ENCODE measurements around the gene TNFAIP8L3. TPM values are rescaled to one million over a fixed set of nuclear protein-coding genes. Genes with fewer than 3 reads are reported as not detected.

Gene TNFAIP8L3
- total RNA-seq, 4 donors from 2014 or later = 3.2 to 5.8 (median 4.0) TPM

GRCh38 chr15:51074926-51075325 is 19.8 kb downstream of the TNFAIP8L3 start:
- DNase-seq = no peak
- no peaks in the 10 kb centered on the region for H3K4me1 ChIP-seq
- no peak overlapping the region for H3K27ac ChIP-seq
- no peaks in the 10 kb centered on the region for H3K36me3 ChIP-seq
- H3K9me3 ChIP-seq = no peaks in the 10 kb centered on the region
- no peaks in the 10 kb centered on the region for H3K27me3 ChIP-seq
- no peak overlapping the region for H3K4me3 ChIP-seq
- TF ChIP-seq, protein P1, sequence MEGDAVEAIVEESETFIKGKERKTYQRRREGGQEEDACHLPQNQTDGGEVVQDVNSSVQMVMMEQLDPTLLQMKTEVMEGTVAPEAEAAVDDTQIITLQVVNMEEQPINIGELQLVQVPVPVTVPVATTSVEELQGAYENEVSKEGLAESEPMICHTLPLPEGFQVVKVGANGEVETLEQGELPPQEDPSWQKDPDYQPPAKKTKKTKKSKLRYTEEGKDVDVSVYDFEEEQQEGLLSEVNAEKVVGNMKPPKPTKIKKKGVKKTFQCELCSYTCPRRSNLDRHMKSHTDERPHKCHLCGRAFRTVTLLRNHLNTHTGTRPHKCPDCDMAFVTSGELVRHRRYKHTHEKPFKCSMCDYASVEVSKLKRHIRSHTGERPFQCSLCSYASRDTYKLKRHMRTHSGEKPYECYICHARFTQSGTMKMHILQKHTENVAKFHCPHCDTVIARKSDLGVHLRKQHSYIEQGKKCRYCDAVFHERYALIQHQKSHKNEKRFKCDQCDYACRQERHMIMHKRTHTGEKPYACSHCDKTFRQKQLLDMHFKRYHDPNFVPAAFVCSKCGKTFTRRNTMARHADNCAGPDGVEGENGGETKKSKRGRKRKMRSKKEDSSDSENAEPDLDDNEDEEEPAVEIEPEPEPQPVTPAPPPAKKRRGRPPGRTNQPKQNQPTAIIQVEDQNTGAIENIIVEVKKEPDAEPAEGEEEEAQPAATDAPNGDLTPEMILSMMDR (IDR thresholded peaks at IDR 0.05) = no peak
- no peak for TF ChIP-seq POLR2A (IDR thresholded peaks at IDR 0.05)

- no peaks in the 10 kb centered on the region for H3K4me1 ChIP-seq
- DNase-seq = no peak
These were observed 23.1 kb downstream of the TNFAIP8L3 start for GRCh38 chr15:51071578-51071977.

GRCh38 chr15:51069983-51070382 is 24.7 kb downstream of the TNFAIP8L3 start:
- no peak overlapping the region for H3K4me3 ChIP-seq
- no peaks in the 10 kb centered on the region for H3K27me3 ChIP-seq
- no peaks in the 10 kb centered on the region for H3K36me3 ChIP-seq
- DNase-seq = no peak
- TF ChIP-seq, protein P1 (IDR thresholded peaks at IDR 0.05) = no peak
- TF ChIP-seq POLR2A (IDR thresholded peaks at IDR 0.05) = no peak
- no peaks in the 10 kb centered on the region for H3K9me3 ChIP-seq
- no peaks in the 10 kb centered on the region for H3K4me1 ChIP-seq
- H3K27ac ChIP-seq = no peak overlapping the region

More at GRCh38 chr15:51071578-51071977, 23.1 kb downstream of the TNFAIP8L3 start:
- H3K9me3 ChIP-seq = no peaks in the 10 kb centered on the region
- no peak overlapping the region for H3K27ac ChIP-seq
- no peak overlapping the region for H3K4me3 ChIP-seq
- no peaks in the 10 kb centered on the region for H3K27me3 ChIP-seq
- TF ChIP-seq, protein P1 (IDR thresholded peaks at IDR 0.05) = no peak
- TF ChIP-seq POLR2A (IDR thresholded peaks at IDR 0.05) = no peak
- no peaks in the 10 kb centered on the region for H3K36me3 ChIP-seq

- TF ChIP-seq POLR2A (IDR thresholded peaks at IDR 0.05) = no peak
- TF ChIP-seq, protein P1 (IDR thresholded peaks at IDR 0.05) = no peak
- Histone ChIP-seq H3K27me3 (no peaks in the 10 kb centered on the region), H3K27ac (peak overlapping the region in 3 of 4 donors; percentile 6 to 27 (median 19)), H3K4me3 (no peak overlapping the region), H3K36me3 (no peaks in the 10 kb centered on the region), H3K4me1 (no peaks in the 10 kb centered on the region), H3K9me3 (no peaks in the 10 kb centered on the region)
- no peak for DNase-seq
These were observed 27.2 kb downstream of the TNFAIP8L3 start for GRCh38 chr15:51067510-51067909.

- no peaks in the 10 kb centered on the region for H3K9me3 ChIP-seq
- H3K4me1 ChIP-seq = no peaks in the 10 kb centered on the region
- no peaks in the 10 kb centered on the region for H3K36me3 ChIP-seq
- H3K27me3 ChIP-seq = no peaks in the 10 kb centered on the region
- no peak for DNase-seq
- no peak overlapping the region for H3K4me3 ChIP-seq
- H3K27ac ChIP-seq = peak overlapping the region in 1 of 4 donors; percentile 27
- TF ChIP-seq, protein P1 (IDR thresholded peaks at IDR 0.05) = no peak
- TF ChIP-seq POLR2A (IDR thresholded peaks at IDR 0.05) = no peak
These were observed 28.9 kb downstream of the TNFAIP8L3 start for GRCh38 chr15:51065781-51066180.

GRCh38 chr15:51065261-51065660 is 29.4 kb downstream of the TNFAIP8L3 start:
- H3K27me3 ChIP-seq = no peaks in the 10 kb centered on the region
- no peaks in the 10 kb centered on the region for H3K36me3 ChIP-seq
- H3K27ac ChIP-seq = peak overlapping the region in 1 of 4 donors; percentile 27
- TF ChIP-seq POLR2A (IDR thresholded peaks at IDR 0.05) = no peak
- TF ChIP-seq, protein P1 (IDR thresholded peaks at IDR 0.05) = no peak
- H3K4me1 ChIP-seq = no peaks in the 10 kb centered on the region
- no peak for DNase-seq
- no peak overlapping the region for H3K4me3 ChIP-seq
- H3K9me3 ChIP-seq = no peaks in the 10 kb centered on the region

All from Peyer's patch (tissue), 4 donors.